Measurements from ENCODE around the gene SUSD4. TPM values are rescaled to one million over a fixed set of nuclear protein-coding genes. Genes with fewer than 3 reads are reported as not detected.

Gene SUSD4
- total and polyA plus RNA-seq, 10 of the 15 experiments (the other 5 are each of a cell fraction or from before 2014, with no cell fraction given) = 0.13 to 1.1 (median 0.26) TPM; not detected in 3

DNA sequence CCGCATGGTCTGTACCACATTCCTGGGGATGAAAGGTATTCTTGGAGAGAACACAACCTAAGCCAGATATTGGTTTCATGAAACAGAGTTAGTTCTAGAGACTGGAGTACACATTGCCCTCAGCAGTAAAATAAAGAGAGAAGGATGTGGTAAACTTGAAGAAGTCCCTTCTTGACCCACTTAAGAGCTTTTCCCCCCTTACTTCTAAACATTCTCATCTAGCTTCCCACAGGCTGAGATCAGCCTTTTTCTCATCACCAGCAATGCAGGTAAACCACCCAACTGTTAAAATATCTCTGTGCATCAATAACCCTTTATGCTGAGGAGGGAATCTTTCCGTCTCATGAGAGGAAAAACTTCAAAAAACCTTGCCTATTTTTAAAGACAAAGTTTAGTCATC is 62.6 kb downstream of the SUSD4 start (continued):
- TF ChIP-seq, protein P1, sequence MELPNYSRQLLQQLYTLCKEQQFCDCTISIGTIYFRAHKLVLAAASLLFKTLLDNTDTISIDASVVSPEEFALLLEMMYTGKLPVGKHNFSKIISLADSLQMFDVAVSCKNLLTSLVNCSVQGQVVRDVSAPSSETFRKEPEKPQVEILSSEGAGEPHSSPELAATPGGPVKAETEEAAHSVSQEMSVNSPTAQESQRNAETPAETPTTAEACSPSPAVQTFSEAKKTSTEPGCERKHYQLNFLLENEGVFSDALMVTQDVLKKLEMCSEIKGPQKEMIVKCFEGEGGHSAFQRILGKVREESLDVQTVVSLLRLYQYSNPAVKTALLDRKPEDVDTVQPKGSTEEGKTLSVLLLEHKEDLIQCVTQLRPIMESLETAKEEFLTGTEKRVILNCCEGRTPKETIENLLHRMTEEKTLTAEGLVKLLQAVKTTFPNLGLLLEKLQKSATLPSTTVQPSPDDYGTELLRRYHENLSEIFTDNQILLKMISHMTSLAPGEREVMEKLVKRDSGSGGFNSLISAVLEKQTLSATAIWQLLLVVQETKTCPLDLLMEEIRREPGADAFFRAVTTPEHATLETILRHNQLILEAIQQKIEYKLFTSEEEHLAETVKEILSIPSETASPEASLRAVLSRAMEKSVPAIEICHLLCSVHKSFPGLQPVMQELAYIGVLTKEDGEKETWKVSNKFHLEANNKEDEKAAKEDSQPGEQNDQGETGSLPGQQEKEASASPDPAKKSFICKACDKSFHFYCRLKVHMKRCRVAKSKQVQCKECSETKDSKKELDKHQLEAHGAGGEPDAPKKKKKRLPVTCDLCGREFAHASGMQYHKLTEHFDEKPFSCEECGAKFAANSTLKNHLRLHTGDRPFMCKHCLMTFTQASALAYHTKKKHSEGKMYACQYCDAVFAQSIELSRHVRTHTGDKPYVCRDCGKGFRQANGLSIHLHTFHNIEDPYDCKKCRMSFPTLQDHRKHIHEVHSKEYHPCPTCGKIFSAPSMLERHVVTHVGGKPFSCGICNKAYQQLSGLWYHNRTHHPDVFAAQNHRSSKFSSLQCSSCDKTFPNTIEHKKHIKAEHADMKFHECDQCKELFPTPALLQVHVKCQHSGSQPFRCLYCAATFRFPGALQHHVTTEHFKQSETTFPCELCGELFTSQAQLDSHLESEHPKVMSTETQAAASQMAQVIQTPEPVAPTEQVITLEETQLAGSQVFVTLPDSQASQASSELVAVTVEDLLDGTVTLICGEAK (IDR thresholded peaks at IDR 0.05; ENCODE audit: borderline replicate concordance) = no peak
- TF ChIP-seq FOXM1 (IDR thresholded peaks at IDR 0.05; ENCODE audit: low read depth, low read length) = no peak

- ChIA-PET CTCF (no interaction called here), POLR2A (no interaction called here), RAD21 (ENCODE audit: unreplicated experiment) (no interaction called here), SMC1A (ENCODE audit: uncharacterized antibody, unreplicated experiment) (interaction anchor here (0.5 kb wide), 1 partner anchor 596 kb away, joined by 3 read pairs; no protein-coding TSS in a partner anchor)
- Histone ChIP-seq H3K36me3 (ENCODE audit: control insufficient read depth in 2 of 2, insufficient read depth in 2 of 2, low read length in 1 of 2) (no peaks in the 10 kb centered on the region), H3K4me3 (no peak overlapping the region), H3K4me1 (ENCODE audit: control insufficient read depth, insufficient read depth, low read length) (no peaks in the 10 kb centered on the region), H3K27me3 (replicated peaks in 1 of 2; ENCODE audit: control insufficient read depth in 2 of 2, insufficient read depth in 2 of 2, low read length in 1 of 2) (no peaks in the 10 kb centered on the region), H3K4me2 (ENCODE audit: control insufficient read depth, insufficient read depth) (no peak overlapping the region), H3K9me3 (replicated peaks; ENCODE audit: control insufficient read depth, insufficient read depth, low read length) (no peaks in the 10 kb centered on the region), H2AFZ (ENCODE audit: control insufficient read depth, low read depth, low read length) (no peak overlapping the region), H4K20me1 (ENCODE audit: control insufficient read depth, insufficient read depth) (no peaks in the 10 kb centered on the region), H3K27ac (ENCODE audit: control insufficient read depth, insufficient read depth) (no peak overlapping the region), H3K9ac (ENCODE audit: control insufficient read depth, insufficient read depth, low read length) (no peak overlapping the region), H3K79me2 (ENCODE audit: control insufficient read depth, insufficient read depth, low read length) (no peaks in the 10 kb centered on the region)
- no peak for DNase-seq (ENCODE audit: low read depth, low spot score)
- no TSS peak for BruUV-seq (replicated peaks)
- intact Hi-C loops (cut with micrococcal nuclease; ENCODE audit: unreplicated experiment) = no loop called here
- no peak for ATAC-seq
- in situ Hi-C loops (cut with MboI) = no loop called here
- WGBS (ENCODE audit: insufficient coverage, insufficient replicate concordance, low lambda C conversion rate, missing lambda C conversion rate) = 0% methylated on average over 1 of the region's 1 CpG
- no peak for FAIRE-seq
- TF ChIP-seq NFIC (IDR thresholded peaks at IDR 0.05; ENCODE audit: low read depth, low read length) (no peak), ZBTB33 (IDR thresholded peaks at IDR 0.05) (no peak), E2F4 (IDR thresholded peaks at IDR 0.05; ENCODE audit: low read depth, low read length) (no peak), NBN (IDR thresholded peaks at IDR 0.05) (no peak), NR2C1 (IDR thresholded peaks at IDR 0.05) (no peak), WRNIP1 (IDR thresholded peaks at IDR 0.05; ENCODE audit: borderline replicate concordance, low read depth, low read length) (no peak), TARDBP (IDR thresholded peaks at IDR 0.05; ENCODE audit: borderline replicate concordance) (no peak), IKZF2 (IDR thresholded peaks at IDR 0.05) (no peak), EGR1 (IDR thresholded peaks at IDR 0.05; ENCODE audit: borderline replicate concordance in 1 of 2, low read depth in 2 of 2, low read length in 2 of 2) (no peak), MYC (IDR thresholded peaks at IDR 0.05; ENCODE audit: insufficient read depth, insufficient read length, insufficient replicate concordance, low read length, severe bottlenecking) (no peak)
- TF ChIP-seq, protein P2, sequence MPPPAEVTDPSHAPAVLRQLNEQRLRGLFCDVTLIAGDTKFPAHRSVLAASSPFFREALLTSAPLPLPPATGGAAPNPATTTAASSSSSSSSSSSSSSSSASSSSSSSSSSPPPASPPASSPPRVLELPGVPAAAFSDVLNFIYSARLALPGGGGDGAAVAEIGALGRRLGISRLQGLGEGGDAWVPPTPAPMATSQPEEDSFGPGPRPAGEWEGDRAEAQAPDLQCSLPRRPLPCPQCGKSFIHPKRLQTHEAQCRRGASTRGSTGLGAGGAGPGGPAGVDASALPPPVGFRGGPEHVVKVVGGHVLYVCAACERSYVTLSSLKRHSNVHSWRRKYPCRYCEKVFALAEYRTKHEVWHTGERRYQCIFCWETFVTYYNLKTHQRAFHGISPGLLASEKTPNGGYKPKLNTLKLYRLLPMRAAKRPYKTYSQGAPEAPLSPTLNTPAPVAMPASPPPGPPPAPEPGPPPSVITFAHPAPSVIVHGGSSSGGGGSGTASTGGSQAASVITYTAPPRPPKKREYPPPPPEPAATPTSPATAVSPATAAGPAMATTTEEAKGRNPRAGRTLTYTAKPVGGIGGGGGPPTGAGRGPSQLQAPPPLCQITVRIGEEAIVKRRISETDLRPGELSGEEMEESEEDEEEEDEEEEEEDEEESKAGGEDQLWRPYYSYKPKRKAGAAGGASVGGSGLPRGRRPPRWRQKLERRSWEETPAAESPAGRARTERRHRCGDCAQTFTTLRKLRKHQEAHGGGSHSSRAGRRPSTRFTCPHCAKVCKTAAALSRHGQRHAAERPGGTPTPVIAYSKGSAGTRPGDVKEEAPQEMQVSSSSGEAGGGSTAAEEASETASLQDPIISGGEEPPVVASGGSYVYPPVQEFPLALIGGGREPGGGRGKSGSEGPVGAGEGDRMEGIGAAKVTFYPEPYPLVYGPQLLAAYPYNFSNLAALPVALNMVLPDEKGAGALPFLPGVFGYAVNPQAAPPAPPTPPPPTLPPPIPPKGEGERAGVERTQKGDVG (CRISPR knock-in tag; IDR thresholded peaks at IDR 0.05) = no peak
These were observed 64.4 kb downstream of the SUSD4 start for GRCh38 chr1:223299553-223299952.

All from GM12878 (cell line).